ENCODE results near the gene ELF5. TPM values are rescaled to one million over a fixed set of nuclear protein-coding genes. Genes with fewer than 3 reads are reported as not detected.

ELF5 gene
- total RNA-seq, 2 donors from 2014 or later, result not detected

- DNase-seq (no peak), ATAC-seq (no peak)
- intact Hi-C loops (cut with DNase I), result loop anchor here (10.0 kb wide), 2 partner anchors 131 to 321 kb away; no protein-coding TSS in a partner anchor
These were observed 17.7 kb downstream of the ELF5 start for GRCh38 chr11:34495724-34496377.

GRCh38 chr11:34495239-34495723, 18.3 kb downstream of the ELF5 start:
- no peak for ATAC-seq
- intact Hi-C loops (cut with DNase I), result loop anchor here (10.0 kb wide), 2 partner anchors 130 to 320 kb away; no protein-coding TSS in a partner anchor
- DNase-seq, result no peak

GRCh38 chr11:34493926-34494595, 19.5 kb downstream of the ELF5 start:
- no peak for ATAC-seq
- no peak for DNase-seq
- intact Hi-C loops (cut with DNase I), result loop anchor here (2.0 to 10.0 kb wide), 3 partner anchors 127 to 319 kb away; no protein-coding TSS in a partner anchor

- intact Hi-C loops (cut with DNase I), result loop anchor here (2.0 to 10.0 kb wide), 3 partner anchors 127 to 319 kb away; no protein-coding TSS in a partner anchor
- no peak for DNase-seq
- ATAC-seq, result no peak
These were observed 20.1 kb downstream of the ELF5 start for GRCh38 chr11:34493468-34493867.

- intact Hi-C loops (cut with DNase I), result loop anchor here (2.0 to 10.0 kb wide), 3 partner anchors 126 to 318 kb away; no protein-coding TSS in a partner anchor
- DNase-seq, result peak; percentile 65
- peak in 1 of 2 donors; percentile 44 for ATAC-seq
These were observed 20.7 kb downstream of the ELF5 start for GRCh38 chr11:34492806-34493414.

- DNase-seq, result no peak
- no peak for ATAC-seq
- intact Hi-C loops (cut with DNase I), result loop anchor here (10.0 kb wide), 2 partner anchors 126 to 316 kb away; no protein-coding TSS in a partner anchor
These were observed 23.3 kb downstream of the ELF5 start for GRCh38 chr11:34490304-34490703.

GRCh38 chr11:34488855-34489557, 24.6 kb downstream of the ELF5 start:
- ATAC-seq (no peak), DNase-seq (no peak)
- intact Hi-C loops (cut with DNase I), result no loop called here

GRCh38 chr11:34487430-34487829, 26.2 kb downstream of the ELF5 start:
- ATAC-seq (no peak), DNase-seq (no peak)
- intact Hi-C loops (cut with DNase I), result no loop called here

- DNase-seq, result no peak
- intact Hi-C loops (cut with DNase I), result no loop called here
- no peak for ATAC-seq
These were observed 30.3 kb downstream of the ELF5 start for GRCh38 chr11:34483106-34483874.

- DNase-seq (no peak), ATAC-seq (no peak)
- intact Hi-C loops (cut with DNase I), result no loop called here
These were observed 32.3 kb downstream of the ELF5 start for GRCh38 chr11:34481307-34481706.

- DNase-seq (no peak), ATAC-seq (no peak)
- intact Hi-C loops (cut with DNase I), result no loop called here
These were observed 33.3 kb downstream of the ELF5 start for GRCh38 chr11:34480314-34480713.

GRCh38 chr11:34478845-34479663, 34.5 kb downstream of the ELF5 start:
- intact Hi-C loops (cut with DNase I), result no loop called here
- ATAC-seq (no peak), DNase-seq (no peak)

- ATAC-seq (no peak), DNase-seq (no peak)
- intact Hi-C loops (cut with DNase I), result no loop called here
These were observed 36.7 kb downstream of the ELF5 start for GRCh38 chr11:34476849-34477248.

GRCh38 chr11:34475656-34476055, 37.9 kb downstream of the ELF5 start:
- intact Hi-C loops (cut with DNase I), result no loop called here
- ATAC-seq (no peak), DNase-seq (no peak)

- ATAC-seq (no peak), DNase-seq (no peak)
- intact Hi-C loops (cut with DNase I), result no loop called here
These were observed 39.9 kb downstream of the ELF5 start for GRCh38 chr11:34473603-34474169.

GRCh38 chr11:34468209-34468841, 45.3 kb downstream of the ELF5 start:
- intact Hi-C loops (cut with DNase I), result no loop called here
- DNase-seq (no peak), ATAC-seq (no peak)
